Adipocyte (in vitro differentiated cells): ENCODE measurements around the gene STX17.
A peak's percentile ranks its signal among the peaks of the same experiment; 100 is the strongest.
"Not testable (repeated sequence)": the region's sequence is repeated elsewhere in the genome, so short reads cannot be mapped to it uniquely, and the experiment has no call there.

Experiments
- DNase-seq: peaks from one replicate; pipeline ENCODE4 v3.0.0-alpha.2; 2015; ENCODE audit warnings: low read depth
- H3K27me3 ChIP-seq: replicated peaks from 2 replicates; pipeline ENCODE4 v1.7.0; 2013; ENCODE audit warnings: mild to moderate bottlenecking, low read length, moderate library complexity; ENCODE audit not compliant: control insufficient read depth, insufficient read depth
- H3K36me3 ChIP-seq: 2 replicates; pipeline ENCODE4 v1.7.0; 2013; ENCODE audit warnings: low read length, mild to moderate bottlenecking, moderate library complexity; ENCODE audit not compliant: control insufficient read depth, insufficient read depth, severe bottlenecking
- H3K4me1 ChIP-seq: 2 replicates; pipeline ENCODE4 v1.7.0; 2013; ENCODE audit warnings: mild to moderate bottlenecking, low read length, moderate library complexity; ENCODE audit not compliant: control insufficient read depth, insufficient read depth
- H3K4me3 ChIP-seq: 2 replicates; pipeline ENCODE4 v1.7.0; 2013; ENCODE audit warnings: mild to moderate bottlenecking, low read length, moderate library complexity
- H3K9ac ChIP-seq: 2 replicates; pipeline ENCODE4 v1.7.0; 2013; ENCODE audit warnings: mild to moderate bottlenecking, low read length, moderate library complexity
- H3K9me3 ChIP-seq: 2 replicates; pipeline ENCODE4 v1.7.0; 2013; ENCODE audit warnings: mild to moderate bottlenecking, low read length, moderate library complexity; ENCODE audit not compliant: control insufficient read depth

STX17 gene

GRCh38 chr9:99906403-99907207 is at the start of gene STX17:
STX17 (plus strand) TSS chr9:99906654; CDS start chr9:99915240, 8,586 bp downstream.
- no peaks in the 10 kb centered on the region for H3K9me3 ChIP-seq
- no peaks in the 10 kb centered on the region for H3K36me3 ChIP-seq
- DNase-seq = peak; percentile 86
- H3K27me3 ChIP-seq = no peaks in the 10 kb centered on the region
- peak within 1 kb of the TSS; percentile 97 for H3K9ac ChIP-seq
- H3K4me1 ChIP-seq = peaks cover 12% of the 10 kb centered on the region
- H3K4me3 ChIP-seq = peak within 1 kb of the TSS; percentile 97

- H3K27me3 ChIP-seq, DNase-seq, H3K4me3 ChIP-seq, H3K36me3 ChIP-seq, H3K4me1 ChIP-seq, H3K9me3 ChIP-seq, H3K9ac ChIP-seq: not testable (repeated sequence)
These were observed 48.9 kb upstream of the STX17 start for GRCh38 chr9:99857576-99857975.

GRCh38 chr9:99858087-99858486 is 48.4 kb upstream of the STX17 start:
- H3K9ac ChIP-seq = no peak overlapping the region

GRCh38 chr9:99859243-99859980 is 47.0 kb upstream of the STX17 start:
- Histone ChIP-seq H3K9ac (no peak overlapping the region), H3K4me1 (peaks cover 8% of the 10 kb centered on the region), H3K36me3 (no peaks in the 10 kb centered on the region), H3K9me3 (no peaks in the 10 kb centered on the region), H3K27me3 (no peaks in the 10 kb centered on the region), H3K4me3 (no peak overlapping the region)
- no peak for DNase-seq

More at GRCh38 chr9:99858087-99858486, 48.4 kb upstream of the STX17 start:
- Histone ChIP-seq H3K27me3 (no peaks in the 10 kb centered on the region), H3K4me1 (peaks cover 8% of the 10 kb centered on the region), H3K4me3 (no peak overlapping the region), H3K36me3 (no peaks in the 10 kb centered on the region), H3K9me3 (no peaks in the 10 kb centered on the region)
- DNase-seq = no peak

- no peak overlapping the region for H3K4me3 ChIP-seq
- no peak for DNase-seq
These were observed 46.2 kb upstream of the STX17 start for GRCh38 chr9:99860266-99860665.

GRCh38 chr9:99863955-99864354 is 42.5 kb upstream of the STX17 start:
- Histone ChIP-seq H3K36me3 (no peaks in the 10 kb centered on the region), H3K27me3 (no peaks in the 10 kb centered on the region), H3K9me3 (no peaks in the 10 kb centered on the region), H3K4me3 (no peak overlapping the region), H3K4me1 (peaks cover 8% of the 10 kb centered on the region), H3K9ac (no peak overlapping the region)
- no peak for DNase-seq

More at GRCh38 chr9:99860266-99860665, 46.2 kb upstream of the STX17 start:
- peaks cover 8% of the 10 kb centered on the region for H3K4me1 ChIP-seq
- no peak overlapping the region for H3K9ac ChIP-seq
- no peaks in the 10 kb centered on the region for H3K36me3 ChIP-seq
- no peaks in the 10 kb centered on the region for H3K9me3 ChIP-seq
- H3K27me3 ChIP-seq = no peaks in the 10 kb centered on the region

- H3K4me3 ChIP-seq = no peak overlapping the region
- H3K36me3 ChIP-seq = no peaks in the 10 kb centered on the region
- no peak overlapping the region for H3K9ac ChIP-seq
- no peaks in the 10 kb centered on the region for H3K27me3 ChIP-seq
- no peaks in the 10 kb centered on the region for H3K9me3 ChIP-seq
- DNase-seq = no peak
- H3K4me1 ChIP-seq = no peaks in the 10 kb centered on the region
These were observed 40.1 kb upstream of the STX17 start for GRCh38 chr9:99866398-99866797.

- Histone ChIP-seq H3K36me3 (no peaks in the 10 kb centered on the region), H3K27me3 (no peaks in the 10 kb centered on the region), H3K9ac (no peak overlapping the region), H3K4me1 (no peaks in the 10 kb centered on the region), H3K9me3 (no peaks in the 10 kb centered on the region), H3K4me3 (no peak overlapping the region)
- no peak for DNase-seq
These were observed 38.9 kb upstream of the STX17 start for GRCh38 chr9:99867536-99867935.

- no peaks in the 10 kb centered on the region for H3K36me3 ChIP-seq
- DNase-seq = no peak
- no peak overlapping the region for H3K4me3 ChIP-seq
- no peak overlapping the region for H3K9ac ChIP-seq
- H3K9me3 ChIP-seq = no peaks in the 10 kb centered on the region
- H3K27me3 ChIP-seq = no peaks in the 10 kb centered on the region
- no peaks in the 10 kb centered on the region for H3K4me1 ChIP-seq
These were observed 38.5 kb upstream of the STX17 start for GRCh38 chr9:99867968-99868367.

GRCh38 chr9:99868845-99869244 is 37.6 kb upstream of the STX17 start:
- no peak overlapping the region for H3K4me3 ChIP-seq

GRCh38 chr9:99870126-99870525 is 36.3 kb upstream of the STX17 start:
- H3K27me3 ChIP-seq = no peaks in the 10 kb centered on the region
- no peak overlapping the region for H3K4me3 ChIP-seq
- peaks cover 2% of the 10 kb centered on the region for H3K4me1 ChIP-seq
- H3K36me3 ChIP-seq = no peaks in the 10 kb centered on the region
- no peaks in the 10 kb centered on the region for H3K9me3 ChIP-seq
- no peak for DNase-seq
- no peak overlapping the region for H3K9ac ChIP-seq

More at GRCh38 chr9:99868845-99869244, 37.6 kb upstream of the STX17 start:
- H3K9ac ChIP-seq = no peak overlapping the region
- no peaks in the 10 kb centered on the region for H3K27me3 ChIP-seq
- H3K4me1 ChIP-seq = peaks cover 1% of the 10 kb centered on the region
- no peak for DNase-seq
- H3K36me3 ChIP-seq = no peaks in the 10 kb centered on the region
- H3K9me3 ChIP-seq = no peaks in the 10 kb centered on the region
